HUES64 (cell line): ENCODE measurements around the gene CLMN.
"Not testable (repeated sequence)": the region's sequence is repeated elsewhere in the genome, so short reads cannot be mapped to it uniquely, and the experiment has no call there.

Source experiments
- H3K27ac ChIP-seq: 2 replicates; pipeline ENCODE4 v1.7.0; 2013; ENCODE audit warnings: low read depth, low read length, inconsistent platforms
- H3K27me3 ChIP-seq: 2 replicates; pipeline ENCODE4 v1.6.1; 2013; ENCODE audit warnings: mild to moderate bottlenecking, low read length; ENCODE audit not compliant: insufficient read depth
- H3K36me3 ChIP-seq: 2 replicates; pipeline ENCODE4 v1.6.1; 2013; ENCODE audit warnings: mild to moderate bottlenecking, low read length; ENCODE audit not compliant: insufficient read depth
- H3K4me1 ChIP-seq: 2 replicates; pipeline ENCODE4 v1.6.1; 2013; ENCODE audit warnings: mild to moderate bottlenecking, low read length, moderate library complexity; ENCODE audit not compliant: insufficient read depth
- H3K4me3 ChIP-seq: 2 replicates; pipeline ENCODE4 v1.5.1; 2013; ENCODE audit warnings: mild to moderate bottlenecking, low read length, moderate library complexity
- H3K9ac ChIP-seq: 2 replicates; pipeline ENCODE4 v1.6.1; 2013; ENCODE audit warnings: mild to moderate bottlenecking, low read depth, low read length
- H3K9me3 ChIP-seq: 2 replicates; pipeline ENCODE4 v1.6.1; 2013; ENCODE audit warnings: low read depth, low read length; ENCODE audit not compliant: insufficient read depth
- WGBS: fragments of 150-250, 120-280 bp; methylation state at CpG from one replicate; pipeline ENCODE4 v1.1.7; 2013; ENCODE audit warnings: missing lambda C conversion rate; 5-methylcytosine and 5-hydroxymethylcytosine counted together

The CLMN gene

GRCh38 chr14:95210699-95211098, 109.0 kb downstream of the CLMN start:
- Histone ChIP-seq H3K9me3 (peaks cover 2% of the 10 kb centered on the region; the same call in 1 of the 2 replicates), H3K27me3 (no peaks in the 10 kb centered on the region), H3K4me1 (no peaks in the 10 kb centered on the region), H3K36me3 (no peaks in the 10 kb centered on the region), H3K4me3 (no peak overlapping the region), H3K27ac (no peak overlapping the region), H3K9ac (no peak overlapping the region)
- WGBS = 90% methylated on average over 13 of the region's 13 CpGs

DNA sequence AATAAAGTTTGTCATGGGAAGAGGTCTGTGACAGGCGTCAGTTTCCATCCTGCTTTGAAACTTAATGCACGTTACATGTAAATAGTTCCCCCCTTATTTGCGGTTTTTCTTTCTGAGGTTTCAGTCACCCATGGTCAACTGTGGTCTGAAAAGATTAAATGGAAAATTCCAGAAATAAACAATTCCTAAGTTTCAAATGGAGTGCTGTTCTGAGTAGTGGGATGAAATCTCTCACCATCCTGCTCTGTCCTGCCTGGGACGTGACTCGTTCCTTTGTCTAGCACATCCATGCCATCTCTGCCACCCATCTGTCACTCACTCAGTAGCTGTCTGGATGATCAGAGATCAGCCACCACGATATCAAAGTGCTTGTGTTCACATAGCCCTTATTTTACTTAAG, 111.1 kb downstream of the CLMN start:
- no peak overlapping the region for H3K4me3 ChIP-seq
- H3K4me1 ChIP-seq = no peaks in the 10 kb centered on the region
- H3K27me3 ChIP-seq = no peaks in the 10 kb centered on the region
- H3K36me3 ChIP-seq = no peaks in the 10 kb centered on the region
- H3K9me3 ChIP-seq = peaks cover 13% of the 10 kb centered on the region
- no peak overlapping the region for H3K9ac ChIP-seq
- no peak overlapping the region for H3K27ac ChIP-seq
- 84% methylated on average over 6 of the region's 6 CpGs for WGBS

DNA sequence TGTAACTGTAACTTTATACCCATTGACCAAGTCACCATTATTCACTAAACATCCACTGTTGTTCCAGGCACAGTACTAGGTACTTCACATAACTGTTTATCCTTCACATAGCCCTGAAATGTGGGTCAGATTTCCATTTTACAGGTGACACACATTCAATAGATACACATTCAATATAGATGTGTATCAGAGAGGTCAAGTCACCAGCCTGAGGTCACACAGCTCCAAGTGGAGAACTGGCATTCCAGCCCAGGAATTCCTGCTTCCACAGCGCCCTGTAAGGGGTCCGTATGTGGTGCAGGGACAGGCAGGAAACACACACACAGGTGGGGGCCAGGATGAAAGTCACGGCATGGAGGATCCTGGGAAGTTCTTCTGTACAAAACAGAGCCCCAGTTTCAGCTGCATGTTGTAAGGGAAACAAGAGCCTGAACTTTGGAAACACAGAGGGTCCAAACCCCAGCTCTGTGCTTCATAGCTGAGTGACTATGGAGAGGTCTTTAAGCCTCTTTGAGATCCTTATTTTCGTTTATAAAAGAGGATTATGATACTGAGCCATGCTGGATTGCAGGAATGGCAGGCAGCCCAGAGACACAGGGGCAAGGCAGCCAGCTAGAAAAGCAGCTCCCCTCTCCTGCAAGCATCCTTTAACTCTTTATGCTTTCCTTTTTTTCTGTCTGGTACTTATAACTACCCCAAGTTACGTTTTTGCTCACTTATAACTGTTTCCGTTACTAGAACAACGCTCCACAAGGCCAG, 112.1 kb downstream of the CLMN start:
- Histone ChIP-seq H3K4me3 (no peak overlapping the region), H3K9me3 (peaks cover 13% of the 10 kb centered on the region), H3K36me3 (no peaks in the 10 kb centered on the region), H3K4me1 (no peaks in the 10 kb centered on the region), H3K27ac (no peak overlapping the region), H3K27me3 (no peaks in the 10 kb centered on the region), H3K9ac (no peak overlapping the region)
- WGBS = 89% methylated on average over 7 of the region's 7 CpGs

- Histone ChIP-seq H3K36me3 (no peaks in the 10 kb centered on the region), H3K4me3 (no peak overlapping the region), H3K4me1 (no peaks in the 10 kb centered on the region), H3K9ac (no peak overlapping the region), H3K9me3 (peaks cover 13% of the 10 kb centered on the region), H3K27ac (no peak overlapping the region), H3K27me3 (no peaks in the 10 kb centered on the region)
- 97% methylated on average over 2 of the region's 2 CpGs for WGBS
Observed at GRCh38 chr14:95206534-95206933, 113.2 kb downstream of the CLMN start.

- no peak overlapping the region for H3K27ac ChIP-seq
- no peak overlapping the region for H3K9ac ChIP-seq
- H3K9me3 ChIP-seq = peaks cover 13% of the 10 kb centered on the region
- no peak overlapping the region for H3K4me3 ChIP-seq
- H3K4me1 ChIP-seq = 0 out of 2 replicates have a peak, but pooled peaks cover 2% of the 10 kb centered on the region
- H3K36me3 ChIP-seq = no peaks in the 10 kb centered on the region
- WGBS = 98% methylated on average over 2 of the region's 2 CpGs
- no peaks in the 10 kb centered on the region for H3K27me3 ChIP-seq
Observed at GRCh38 chr14:95204705-95205104, 115.0 kb downstream of the CLMN start.

DNA sequence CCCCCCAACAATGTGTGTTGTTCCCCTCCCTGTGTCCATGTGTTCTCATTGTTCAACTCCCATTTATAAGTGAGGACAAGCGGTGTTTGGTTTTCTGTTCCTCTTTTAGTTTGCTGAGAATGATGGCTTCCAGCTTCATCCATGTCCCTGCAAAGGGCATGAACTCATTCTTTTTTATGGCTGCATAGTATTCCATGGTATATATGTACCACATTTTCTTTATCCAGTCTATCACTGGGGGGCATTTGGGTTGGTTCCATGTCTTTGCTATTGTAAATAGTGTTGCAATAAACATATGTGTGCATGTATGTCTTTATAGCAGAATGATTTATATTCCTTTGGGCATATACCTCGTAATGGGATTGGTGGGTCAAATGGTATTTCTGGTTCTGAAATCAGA, 118.0 kb downstream of the CLMN start:
- H3K27ac ChIP-seq, H3K27me3 ChIP-seq, H3K9ac ChIP-seq, H3K36me3 ChIP-seq, H3K4me3 ChIP-seq: not testable (repeated sequence)
- 96% methylated on average over 2 of the region's 2 CpGs for WGBS
- peaks cover 22% of the 10 kb centered on the region for H3K4me1 ChIP-seq
- peaks cover 13% of the 10 kb centered on the region for H3K9me3 ChIP-seq

DNA sequence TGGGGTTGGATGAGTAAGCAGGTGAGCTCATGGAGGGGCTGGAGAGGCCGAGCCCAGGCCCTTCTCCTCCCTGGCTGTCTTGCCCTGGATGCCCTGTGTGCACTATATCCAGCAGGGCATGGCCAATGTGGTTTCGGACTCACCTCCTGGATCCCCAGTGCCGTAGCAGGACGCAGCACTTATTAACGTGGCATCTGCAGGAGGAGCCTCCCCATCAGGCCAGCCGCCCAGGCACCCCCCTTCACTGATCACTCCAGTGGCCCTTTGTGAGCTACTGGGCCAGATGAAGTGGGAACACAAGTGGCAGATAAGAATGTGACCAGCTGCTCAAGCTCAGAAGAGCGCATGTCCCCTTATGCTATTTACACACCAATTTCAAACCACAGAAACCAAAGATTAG, 119.3 kb downstream of the CLMN start:
- H3K4me3 ChIP-seq = no peak overlapping the region
- no peaks in the 10 kb centered on the region for H3K36me3 ChIP-seq
- H3K9ac ChIP-seq = no peak overlapping the region
- H3K27me3 ChIP-seq = no peaks in the 10 kb centered on the region
- H3K27ac ChIP-seq = no peak overlapping the region
- H3K9me3 ChIP-seq = peaks cover 9% of the 10 kb centered on the region
- WGBS = 94% methylated on average over 7 of the region's 7 CpGs
- peaks cover 22% of the 10 kb centered on the region for H3K4me1 ChIP-seq

DNA sequence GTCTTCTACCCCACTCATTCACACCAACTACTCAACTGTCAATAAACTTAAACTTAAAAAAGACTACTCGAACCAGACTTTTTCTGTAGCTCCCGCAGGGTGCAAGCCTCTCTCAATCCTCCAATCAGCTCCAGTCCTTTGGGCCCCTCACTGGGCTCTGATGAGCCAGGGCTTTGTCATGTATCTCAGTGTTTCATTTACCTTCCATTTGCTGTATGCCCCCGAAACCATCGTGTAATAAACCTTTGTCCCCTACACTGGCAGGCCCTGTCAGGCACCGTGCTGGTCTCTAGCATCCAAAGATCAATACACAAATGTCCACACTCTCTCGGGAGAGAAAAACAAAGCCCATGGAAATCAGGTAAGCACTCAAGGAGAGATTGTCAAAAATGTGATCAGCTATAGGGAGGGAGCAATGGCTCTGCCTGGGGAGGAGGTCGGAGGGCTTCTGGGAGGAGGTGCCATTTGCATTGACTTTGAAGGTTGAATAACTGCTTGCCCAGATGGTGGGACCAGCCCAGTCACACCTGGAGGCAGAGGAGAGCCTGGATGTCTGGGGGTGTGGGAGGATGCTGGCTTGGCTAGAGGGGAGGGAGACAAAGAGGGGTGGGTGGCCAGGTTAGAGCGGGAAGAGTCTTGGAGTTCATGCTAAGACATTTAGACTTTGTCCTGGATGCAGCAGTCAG, 120.3 kb downstream of the CLMN start:
- Histone ChIP-seq H3K4me3 (no peak overlapping the region), H3K27ac (no peak overlapping the region), H3K27me3 (no peaks in the 10 kb centered on the region), H3K9ac (no peak overlapping the region), H3K9me3 (no peaks in the 10 kb centered on the region), H3K36me3 (no peaks in the 10 kb centered on the region), H3K4me1 (peaks cover 22% of the 10 kb centered on the region)
- 42% methylated on average over 8 of the region's 8 CpGs for WGBS

- H3K27me3 ChIP-seq = no peaks in the 10 kb centered on the region
- no peak overlapping the region for H3K4me3 ChIP-seq
- peaks cover 22% of the 10 kb centered on the region for H3K4me1 ChIP-seq
- no peaks in the 10 kb centered on the region for H3K36me3 ChIP-seq
- WGBS = 89% methylated on average over 9 of the region's 9 CpGs
- H3K27ac ChIP-seq = no peak overlapping the region
- no peak overlapping the region for H3K9ac ChIP-seq
- no peaks in the 10 kb centered on the region for H3K9me3 ChIP-seq
Observed at GRCh38 chr14:95198320-95198719, 121.4 kb downstream of the CLMN start.

GRCh38 chr14:95197551-95197950, 122.2 kb downstream of the CLMN start:
- H3K4me1 ChIP-seq = peaks cover 22% of the 10 kb centered on the region
- H3K27me3 ChIP-seq = no peaks in the 10 kb centered on the region
- no peak overlapping the region for H3K4me3 ChIP-seq
- WGBS = 85% methylated on average over 8 of the region's 8 CpGs
- no peaks in the 10 kb centered on the region for H3K9me3 ChIP-seq
- H3K27ac ChIP-seq = no peak overlapping the region; the same call in 1 of the 2 replicates
- H3K9ac ChIP-seq = no peak overlapping the region
- no peaks in the 10 kb centered on the region for H3K36me3 ChIP-seq

- 94% methylated on average over 2 of the region's 2 CpGs for WGBS
- no peak overlapping the region; the same call in 1 of the 2 replicates for H3K27ac ChIP-seq
- no peak overlapping the region for H3K9ac ChIP-seq
- H3K36me3 ChIP-seq = no peaks in the 10 kb centered on the region
- no peak overlapping the region for H3K4me3 ChIP-seq
- H3K9me3 ChIP-seq = no peaks in the 10 kb centered on the region
- H3K4me1 ChIP-seq = peaks cover 22% of the 10 kb centered on the region
- H3K27me3 ChIP-seq = no peaks in the 10 kb centered on the region
Observed at GRCh38 chr14:95196826-95197545, 122.7 kb downstream of the CLMN start.
